HCT116 (cell line): ENCODE data around the gene FBXL17. TPM values are rescaled to one million over a fixed set of nuclear protein-coding genes. Genes with fewer than 3 reads are reported as not detected.

Experiments
- ATAC-seq: fragments of 200-7000 bp; cut with Tn5 transposase; 2 replicates; pipeline ENCODE4 v1.9.1; 2020; ENCODE audit warnings: mild to moderate bottlenecking, moderate library complexity
- BruUV-seq: library from RNA; stranded (reverse); fragments of 400-500 nt; replicated peaks from 2 replicates; lab custom pipeline; 2021; lab: Mats Ljungman, UMichigan
- CTCF ChIA-PET: fragments of 300-600 bp; sonication (Branson Sonifier 250); formaldehyde crosslinking; loops from one replicate; lab custom pipeline; 2021; ENCODE audit warnings: antibody characterized with exemption; lab: Charles Lee
- POLR2A ChIA-PET: fragments of 300-600, 350-600 bp; sonication (Branson Sonifier 250); formaldehyde crosslinking; loops from one replicate; lab custom pipeline; 2021; ENCODE audit warnings: antibody characterized with exemption; lab: Charles Lee
- RAD21 ChIA-PET, 2 experiments: fragments of 300-600 bp; sonication (Branson Sonifier 250); formaldehyde crosslinking; loops; one replicate each; lab custom pipeline; 2023; ENCODE audit warnings: low total read pairs in 2 of 2; ENCODE audit not compliant: uncharacterized antibody in 2 of 2, unreplicated experiment in 2 of 2, low non-redundant PET in 1 of 2; lab: Charles Lee
- DNase-seq: peaks from one replicate; pipeline ENCODE4 v3.0.0-alpha.2; 2010; ENCODE audit warnings: low read depth, low spot score
- H2AFZ ChIP-seq: fragments of 200-600 bp; shearing (Covaris generic), sonication (generic); 2 replicates; pipeline ENCODE4 v1.6.1; 2017; ENCODE audit warnings: low read depth, mixed run types, mixed read lengths, antibody characterized with exemption, low read length; ENCODE audit not compliant: poor library complexity, severe bottlenecking
- H3K27ac ChIP-seq: 2 replicates; pipeline ENCODE4 v1.5.1; 2012; ENCODE audit warnings: low read depth, low read length
- H3K27me3 ChIP-seq: fragments of 200-600 bp; sonication (generic); 2 replicates; pipeline ENCODE4 v1.6.1; 2016; ENCODE audit warnings: mixed run types, low read length, mixed read lengths; ENCODE audit not compliant: insufficient read depth
- H3K36me3 ChIP-seq, 2 experiments: fragments of 200-500 bp in 1 of 2; fragments of 200-600 bp in 1 of 2; sonication (Bioruptor generic) in 1 of 2; sonication (generic) in 1 of 2; 2 replicates each; pipeline versions ENCODE4 v1.5.1 to v1.6.1; 2014 to 2016; ENCODE audit warnings: low read length in 2 of 2, inconsistent platforms in 1 of 2, mixed read lengths in 1 of 2, mixed run types in 1 of 2; ENCODE audit not compliant: insufficient read depth in 2 of 2, control insufficient read depth in 1 of 2
- H3K4me1 ChIP-seq, 2 experiments: fragments of 200-600 bp in 1 of 2; sonication (generic) in 1 of 2; 2 replicates each; pipeline versions ENCODE4 v1.5.1 to v1.6.1; 2012 to 2017; ENCODE audit warnings: low read length in 2 of 2, inconsistent platforms in 1 of 2, mild to moderate bottlenecking in 1 of 2, mixed read lengths in 1 of 2, mixed run types in 1 of 2, moderate library complexity in 1 of 2; ENCODE audit not compliant: insufficient read depth in 2 of 2, control insufficient read depth in 1 of 2
- H3K4me2 ChIP-seq: fragments of 200-600 bp; sonication (generic); 2 replicates; pipeline ENCODE4 v1.6.1; 2017; ENCODE audit warnings: mixed run types, low read length, mixed read lengths
- H3K4me3 ChIP-seq, 2 experiments: fragments of 200-600 bp in 1 of 2; sonication (generic) in 1 of 2; replicated peaks in 1 of 2; 2 replicates each; pipeline ENCODE4 v1.5.1; 2011 to 2016; ENCODE audit warnings: low read length in 2 of 2, control low read depth in 1 of 2, low read depth in 1 of 2, mild to moderate bottlenecking in 1 of 2, mixed read lengths in 1 of 2, mixed run types in 1 of 2
- H3K79me2 ChIP-seq: fragments of 200-600 bp; sonication (generic); 2 replicates; pipeline ENCODE4 v1.6.1; 2017; ENCODE audit warnings: mild to moderate bottlenecking, mixed run types, low read length, moderate library complexity, mixed read lengths; ENCODE audit not compliant: insufficient read depth
- H3K9ac ChIP-seq: fragments of 200-600 bp; sonication (generic); 2 replicates; pipeline ENCODE4 v1.6.1; 2016; ENCODE audit warnings: low read length, mixed read lengths
- H3K9me2 ChIP-seq: fragments of 200-600 bp; sonication (generic), shearing (Covaris generic); 2 replicates; pipeline ENCODE4 v1.6.1; 2017; ENCODE audit warnings: mixed run types, mild to moderate bottlenecking, moderate library complexity; ENCODE audit not compliant: insufficient read depth
- H3K9me3 ChIP-seq, 2 experiments: fragments of 200-500 bp in 1 of 2; fragments of 200-600 bp in 1 of 2; sonication (Bioruptor generic) in 1 of 2; sonication (generic) in 1 of 2; 2 replicates each; pipeline ENCODE4 v1.6.1; 2014 to 2017; ENCODE audit warnings: low read length in 2 of 2, mixed read lengths in 2 of 2, inconsistent platforms in 1 of 2, low read depth in 1 of 2, mild to moderate bottlenecking in 1 of 2, mixed run types in 1 of 2, moderate library complexity in 1 of 2; ENCODE audit not compliant: control insufficient read depth in 1 of 2, insufficient read depth in 1 of 2
- H4K20me1 ChIP-seq: fragments of 200-600 bp; sonication (generic), shearing (Covaris generic); 2 replicates; pipeline ENCODE4 v1.6.1; 2017; ENCODE audit warnings: mixed run types, mild to moderate bottlenecking, moderate library complexity; ENCODE audit not compliant: insufficient read depth
- ATF3 ChIP-seq: IDR thresholded peaks from 2 replicates; pipeline ENCODE4 v1.6.1; 2012
- CEBPB ChIP-seq: IDR thresholded peaks from 2 replicates; pipeline ENCODE4 v1.6.1; 2012; ENCODE audit warnings: low read depth
- EGR1 ChIP-seq: IDR thresholded peaks from 2 replicates; pipeline ENCODE4 v1.6.1; 2012; ENCODE audit warnings: low read depth
- ELF1 ChIP-seq: IDR thresholded peaks from 2 replicates; pipeline ENCODE4 v1.6.1; 2012; ENCODE audit warnings: low read depth, borderline replicate concordance
- EZH2 ChIP-seq: fragments of 200-600 bp; sonication (generic); IDR thresholded peaks from 2 replicates; pipeline ENCODE4 v1.6.1; 2017; ENCODE audit warnings: antibody characterized with exemption, mixed run types
- EZH2phosphoT487 ChIP-seq: fragments of 200-600 bp; IDR thresholded peaks from 2 replicates; pipeline ENCODE4 v1.6.1; 2018; ENCODE audit warnings: antibody characterized with exemption, borderline replicate concordance
- FOSL1 ChIP-seq: IDR thresholded peaks from 2 replicates; pipeline ENCODE4 v1.6.1; 2012; ENCODE audit warnings: low read depth
- JUND ChIP-seq: IDR thresholded peaks from 2 replicates; pipeline ENCODE4 v1.6.1; 2012
- POLR2AphosphoS5 ChIP-seq: IDR thresholded peaks from 2 replicates; pipeline ENCODE4 v1.6.1; 2011; ENCODE audit warnings: mild to moderate bottlenecking, low read depth, low read length, moderate library complexity
- RAD21 ChIP-seq: IDR thresholded peaks from 2 replicates; pipeline ENCODE4 v1.6.1; 2012; ENCODE audit warnings: low read depth, mild to moderate bottlenecking
- SIN3A ChIP-seq: IDR thresholded peaks from 2 replicates; pipeline ENCODE4 v1.6.1; 2012; ENCODE audit warnings: low read depth
- SRF ChIP-seq: IDR thresholded peaks from 2 replicates; pipeline ENCODE4 v1.6.1; 2012; ENCODE audit warnings: low read depth
- TCF7L2 ChIP-seq: IDR thresholded peaks from 2 replicates; pipeline ENCODE4 v1.7.0; 2011; ENCODE audit warnings: borderline replicate concordance, inconsistent platforms; ENCODE audit not compliant: insufficient read depth, insufficient read length; ENCODE audit errors: extremely low read depth
- YY1 ChIP-seq: IDR thresholded peaks from 2 replicates; pipeline ENCODE4 v1.6.1; 2011; ENCODE audit warnings: low read length, low read depth, moderate library complexity, mild to moderate bottlenecking; ENCODE audit not compliant: insufficient replicate concordance; ENCODE audit errors: extremely low read depth
- ZBTB33 ChIP-seq: IDR thresholded peaks from 2 replicates; pipeline ENCODE4 v1.6.1; 2011; ENCODE audit warnings: mild to moderate bottlenecking, low read length, moderate library complexity; ENCODE audit not compliant: insufficient replicate concordance; ENCODE audit errors: extremely low read depth
- ZFX ChIP-seq: fragments of 450-650 bp; IDR thresholded peaks from 2 replicates; pipeline ENCODE4 v1.6.1; 2017
- ZNF274 ChIP-seq: fragments of 200-500 bp; sonication (Bioruptor generic); IDR thresholded peaks from 2 replicates; pipeline ENCODE4 v1.6.1; 2014; ENCODE audit warnings: mild to moderate bottlenecking, low read depth, low read length, inconsistent platforms
- intact Hi-C: fragments of 100-400 bp; cut with micrococcal nuclease; formaldehyde crosslinking; loops from 2 replicates; pipeline ENCODE4 v1.10.0; 2022
- total RNA-seq: library from RNA; stranded (reverse); gene quantifications from one replicate; pipeline ENCODE4 v1.2.1, GENCODE V29; 2021; ENCODE audit not compliant: unreplicated experiment
- TF ChIP-seq, protein P1 (sequence below): IDR thresholded peaks from 2 replicates; pipeline ENCODE4 v1.6.1; 2012; ENCODE audit warnings: low read depth
- TF ChIP-seq, protein P2 (sequence below), 3 experiments: fragments of 200-600 bp in 1 of 3; sonication (generic) in 1 of 3; IDR thresholded peaks in 2 of 3; conservative IDR thresholded peaks in 1 of 3; 2 replicates each; pipeline ENCODE4 v1.5.1; 2012 to 2017; ENCODE audit warnings: low read depth in 2 of 3, low read length in 2 of 3, antibody characterized with exemption in 1 of 3, borderline replicate concordance in 1 of 3, control low read depth in 1 of 3, mild to moderate bottlenecking in 1 of 3, mixed read lengths in 1 of 3, mixed run types in 1 of 3, moderate library complexity in 1 of 3; ENCODE audit not compliant: insufficient read depth in 1 of 3

Gene FBXL17
- total RNA-seq, 1 experiment from 2014 or later = 9.4 TPM

DNA sequence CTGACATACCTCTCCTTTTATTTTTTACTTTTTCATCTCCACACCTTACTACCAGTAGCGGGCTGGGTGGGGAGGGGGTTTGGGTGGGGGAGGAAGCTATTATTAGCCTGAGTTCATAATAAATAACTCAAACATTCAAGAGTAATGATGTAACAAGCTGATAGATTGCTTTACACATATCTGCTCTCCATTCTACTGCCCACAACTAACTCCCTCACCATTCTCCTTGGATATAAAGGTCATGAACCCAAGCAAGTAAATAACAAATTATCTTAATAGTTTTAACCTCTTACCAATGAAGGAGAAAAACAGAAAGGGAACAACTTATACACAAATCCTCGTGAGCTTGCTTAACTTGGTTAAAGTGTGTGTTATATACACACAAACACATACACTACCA is 15.4 kb downstream of the FBXL17 start:
- ATAC-seq (no peak), DNase-seq (no peak)
- Histone ChIP-seq H4K20me1 (no peaks in the 10 kb centered on the region), H3K4me3 (no peak overlapping the region), H3K9ac (no peak overlapping the region), H3K4me1 (no peaks in the 10 kb centered on the region), H3K9me2 (no peaks in the 10 kb centered on the region), H2AFZ (no peak overlapping the region), H3K27ac (no peak overlapping the region), H3K4me2 (no peak overlapping the region), H3K9me3 (no peaks in the 10 kb centered on the region), H3K27me3 (no peaks in the 10 kb centered on the region), H3K79me2 (no peaks in the 10 kb centered on the region), H3K36me3 (no peaks in the 10 kb centered on the region)
- TF ChIP-seq EGR1 (no peak), EZH2 (no peak), SIN3A (no peak), ELF1 (no peak), ATF3 (no peak), RAD21 (no peak), ZFX (no peak), ZNF274 (no peak), ZBTB33 (no peak), TCF7L2 (no peak), EZH2phosphoT487 (no peak), CEBPB (no peak), JUND (no peak), YY1 (no peak), SRF (no peak), FOSL1 (no peak), POLR2AphosphoS5 (no peak)
- TF ChIP-seq, protein P1, sequence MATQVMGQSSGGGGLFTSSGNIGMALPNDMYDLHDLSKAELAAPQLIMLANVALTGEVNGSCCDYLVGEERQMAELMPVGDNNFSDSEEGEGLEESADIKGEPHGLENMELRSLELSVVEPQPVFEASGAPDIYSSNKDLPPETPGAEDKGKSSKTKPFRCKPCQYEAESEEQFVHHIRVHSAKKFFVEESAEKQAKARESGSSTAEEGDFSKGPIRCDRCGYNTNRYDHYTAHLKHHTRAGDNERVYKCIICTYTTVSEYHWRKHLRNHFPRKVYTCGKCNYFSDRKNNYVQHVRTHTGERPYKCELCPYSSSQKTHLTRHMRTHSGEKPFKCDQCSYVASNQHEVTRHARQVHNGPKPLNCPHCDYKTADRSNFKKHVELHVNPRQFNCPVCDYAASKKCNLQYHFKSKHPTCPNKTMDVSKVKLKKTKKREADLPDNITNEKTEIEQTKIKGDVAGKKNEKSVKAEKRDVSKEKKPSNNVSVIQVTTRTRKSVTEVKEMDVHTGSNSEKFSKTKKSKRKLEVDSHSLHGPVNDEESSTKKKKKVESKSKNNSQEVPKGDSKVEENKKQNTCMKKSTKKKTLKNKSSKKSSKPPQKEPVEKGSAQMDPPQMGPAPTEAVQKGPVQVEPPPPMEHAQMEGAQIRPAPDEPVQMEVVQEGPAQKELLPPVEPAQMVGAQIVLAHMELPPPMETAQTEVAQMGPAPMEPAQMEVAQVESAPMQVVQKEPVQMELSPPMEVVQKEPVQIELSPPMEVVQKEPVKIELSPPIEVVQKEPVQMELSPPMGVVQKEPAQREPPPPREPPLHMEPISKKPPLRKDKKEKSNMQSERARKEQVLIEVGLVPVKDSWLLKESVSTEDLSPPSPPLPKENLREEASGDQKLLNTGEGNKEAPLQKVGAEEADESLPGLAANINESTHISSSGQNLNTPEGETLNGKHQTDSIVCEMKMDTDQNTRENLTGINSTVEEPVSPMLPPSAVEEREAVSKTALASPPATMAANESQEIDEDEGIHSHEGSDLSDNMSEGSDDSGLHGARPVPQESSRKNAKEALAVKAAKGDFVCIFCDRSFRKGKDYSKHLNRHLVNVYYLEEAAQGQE = no peak
- TF ChIP-seq, protein P2, sequence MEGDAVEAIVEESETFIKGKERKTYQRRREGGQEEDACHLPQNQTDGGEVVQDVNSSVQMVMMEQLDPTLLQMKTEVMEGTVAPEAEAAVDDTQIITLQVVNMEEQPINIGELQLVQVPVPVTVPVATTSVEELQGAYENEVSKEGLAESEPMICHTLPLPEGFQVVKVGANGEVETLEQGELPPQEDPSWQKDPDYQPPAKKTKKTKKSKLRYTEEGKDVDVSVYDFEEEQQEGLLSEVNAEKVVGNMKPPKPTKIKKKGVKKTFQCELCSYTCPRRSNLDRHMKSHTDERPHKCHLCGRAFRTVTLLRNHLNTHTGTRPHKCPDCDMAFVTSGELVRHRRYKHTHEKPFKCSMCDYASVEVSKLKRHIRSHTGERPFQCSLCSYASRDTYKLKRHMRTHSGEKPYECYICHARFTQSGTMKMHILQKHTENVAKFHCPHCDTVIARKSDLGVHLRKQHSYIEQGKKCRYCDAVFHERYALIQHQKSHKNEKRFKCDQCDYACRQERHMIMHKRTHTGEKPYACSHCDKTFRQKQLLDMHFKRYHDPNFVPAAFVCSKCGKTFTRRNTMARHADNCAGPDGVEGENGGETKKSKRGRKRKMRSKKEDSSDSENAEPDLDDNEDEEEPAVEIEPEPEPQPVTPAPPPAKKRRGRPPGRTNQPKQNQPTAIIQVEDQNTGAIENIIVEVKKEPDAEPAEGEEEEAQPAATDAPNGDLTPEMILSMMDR (IDR thresholded peaks at IDR 0.05 in 2 of 3, conservative IDR thresholded peaks at IDR 0.05 in 1 of 3; ENCODE audit: borderline replicate concordance in 1 of 3, insufficient read depth in 1 of 3, low read depth in 2 of 3, low read length in 2 of 3) = no peak
- ChIA-PET CTCF (no interaction called here), RAD21 (no interaction called here), POLR2A (no interaction called here)
- intact Hi-C loops = no loop called here
- BruUV-seq = no TSS peak
